DND-41 (cell line): Measurements from ENCODE around the gene ZCCHC2.

Experiments
- ATAC-seq: fragments of 200-7000 bp; cut with Tn5 transposase; 3 replicates; pipeline ENCODE4 v1.9.1; 2021; ENCODE audit warnings: low read depth; ENCODE audit not compliant: insufficient read depth
- DNase-seq: peaks from one replicate; pipeline ENCODE4 v3.0.0-alpha.2; 2020
- H2AFZ ChIP-seq: 2 replicates; pipeline ENCODE4 v1.6.0; 2012; ENCODE audit warnings: low read depth, low read length
- H3K27ac ChIP-seq: 2 replicates; pipeline ENCODE4 v1.5.1; 2012; ENCODE audit warnings: low read length, inconsistent platforms
- H3K27me3 ChIP-seq: fragments of 200-600 bp; sonication (generic); 2 replicates; pipeline ENCODE4 v1.6.0; 2012; ENCODE audit warnings: low read length, mild to moderate bottlenecking, inconsistent platforms; ENCODE audit not compliant: insufficient read depth, poor library complexity
- H3K36me3 ChIP-seq: 2 replicates; pipeline ENCODE4 v1.5.1; 2012; ENCODE audit warnings: low read length, inconsistent platforms; ENCODE audit not compliant: insufficient read depth
- H3K4me1 ChIP-seq: 2 replicates; pipeline ENCODE4 v1.5.1; 2012; ENCODE audit warnings: mild to moderate bottlenecking, low read length; ENCODE audit not compliant: insufficient read depth
- H3K4me2 ChIP-seq: 2 replicates; pipeline ENCODE4 v1.6.0; 2012; ENCODE audit warnings: mild to moderate bottlenecking, moderate library complexity, low read length, inconsistent platforms; ENCODE audit not compliant: insufficient read depth
- H3K4me3 ChIP-seq, 2 experiments: fragments of 200-600 bp in 1 of 2; shearing (Covaris generic) in 1 of 2; 2 replicates each; pipeline ENCODE4 v1.5.1; 2012 to 2016; ENCODE audit warnings: inconsistent platforms in 2 of 2, low read length in 2 of 2, mild to moderate bottlenecking in 2 of 2, low read depth in 1 of 2, moderate library complexity in 1 of 2
- H3K79me2 ChIP-seq: 2 replicates; pipeline ENCODE4 v1.6.0; 2012; ENCODE audit warnings: low read length, inconsistent platforms; ENCODE audit not compliant: insufficient read depth
- H3K9ac ChIP-seq: 2 replicates; pipeline ENCODE4 v1.6.0; 2012; ENCODE audit warnings: low read depth, mild to moderate bottlenecking, inconsistent platforms, low read length, moderate library complexity
- H3K9me3 ChIP-seq: 2 replicates; pipeline ENCODE4 v1.5.1; 2012; ENCODE audit warnings: low read length, moderate library complexity, mild to moderate bottlenecking, inconsistent platforms; ENCODE audit not compliant: insufficient read depth, severe bottlenecking
- H4K20me1 ChIP-seq: 2 replicates; pipeline ENCODE4 v1.6.0; 2012; ENCODE audit warnings: low read length; ENCODE audit not compliant: insufficient read depth
- CTCF ChIP-seq: IDR thresholded peaks from 2 replicates; pipeline ENCODE4 v1.5.1; 2012; ENCODE audit warnings: borderline replicate concordance, low read length, moderate library complexity, mild to moderate bottlenecking; ENCODE audit not compliant: poor library complexity, severe bottlenecking; ENCODE audit errors: extremely low read depth
- EZH2 ChIP-seq: IDR thresholded peaks from 3 replicates; pipeline ENCODE4 v1.6.1; 2012; ENCODE audit warnings: borderline replicate concordance, low read depth, mild to moderate bottlenecking, moderate library complexity, low read length, inconsistent platforms; ENCODE audit not compliant: severe bottlenecking

The ZCCHC2 gene

GRCh38 chr18:62531078-62531477 is 8.3 kb downstream of the ZCCHC2 start:
- H3K4me2 ChIP-seq = no peak overlapping the region
- no peaks in the 10 kb centered on the region for H3K27me3 ChIP-seq
- H3K36me3 ChIP-seq = no peaks in the 10 kb centered on the region
- peaks cover 81% of the 10 kb centered on the region for H3K79me2 ChIP-seq
- DNase-seq (no peak), ATAC-seq (no peak)
- no peak overlapping the region for H3K9ac ChIP-seq
- H3K4me1 ChIP-seq = peaks cover 14% of the 10 kb centered on the region
- peaks cover 7% of the 10 kb centered on the region; the same call in 1 of the 2 replicates for H4K20me1 ChIP-seq
- H2AFZ ChIP-seq = no peak overlapping the region
- no peak overlapping the region for H3K4me3 ChIP-seq
- no peaks in the 10 kb centered on the region for H3K9me3 ChIP-seq
- TF ChIP-seq CTCF = no peak
- TF ChIP-seq EZH2 = no peak
- H3K27ac ChIP-seq = no peak overlapping the region

GRCh38 chr18:62531931-62532330 is 9.1 kb downstream of the ZCCHC2 start:
- Histone ChIP-seq H3K27ac (no peak overlapping the region), H3K79me2 (peaks cover 81% of the 10 kb centered on the region)
- TF ChIP-seq CTCF (no peak), EZH2 (no peak)

GRCh38 chr18:62536005-62536404 is 13.2 kb downstream of the ZCCHC2 start:
- DNase-seq (no peak), ATAC-seq (no peak)
- Histone ChIP-seq H4K20me1 (peaks cover 7% of the 10 kb centered on the region; the same call in 1 of the 2 replicates), H3K36me3 (peaks cover 13% of the 10 kb centered on the region; the same call in 1 of the 2 replicates), H3K27me3 (no peaks in the 10 kb centered on the region), H3K9me3 (no peaks in the 10 kb centered on the region), H3K4me2 (no peak overlapping the region), H3K79me2 (peaks cover 54% of the 10 kb centered on the region), H3K4me3 (no peak overlapping the region), H3K27ac (no peak overlapping the region), H3K9ac (no peak overlapping the region), H3K4me1 (no peaks in the 10 kb centered on the region), H2AFZ (no peak overlapping the region)
- no peak for TF ChIP-seq CTCF
- no peak for TF ChIP-seq EZH2

More at GRCh38 chr18:62531931-62532330, 9.1 kb downstream of the ZCCHC2 start:
- no peak overlapping the region for H3K4me2 ChIP-seq
- no peaks in the 10 kb centered on the region for H3K27me3 ChIP-seq
- no peak overlapping the region for H3K9ac ChIP-seq
- no peak overlapping the region for H2AFZ ChIP-seq
- ATAC-seq (no peak), DNase-seq (no peak)
- peaks cover under 1% of the 10 kb centered on the region; the same call in 1 of the 2 replicates for H3K36me3 ChIP-seq
- peaks cover 12% of the 10 kb centered on the region for H3K4me1 ChIP-seq
- H4K20me1 ChIP-seq = peaks cover 7% of the 10 kb centered on the region; the same call in 1 of the 2 replicates
- no peak overlapping the region for H3K4me3 ChIP-seq
- H3K9me3 ChIP-seq = no peaks in the 10 kb centered on the region
